SK-N-SH treated with all-trans-retinoic acid at 6 μM for 48 hours (cell line): Measurements from ENCODE around the gene HOXC5.

Experiments used
- ARNTL ChIP-seq: fragments of 450-650 bp; formaldehyde crosslinking; IDR thresholded peaks from 2 replicates; pipeline ENCODE4 v1.5.0; 2020; ENCODE audit warnings: low read depth, mild to moderate bottlenecking, moderate library complexity, borderline replicate concordance
- GLIS3 ChIP-seq: fragments of 250-450 bp; sonication (Bioruptor Pico); IDR thresholded peaks from 2 replicates; pipeline ENCODE4 v1.5.0; 2020; ENCODE audit warnings: mild to moderate bottlenecking, moderate library complexity
- OSR1 ChIP-seq: fragments of 250-450 bp; sonication (Bioruptor Pico); IDR thresholded peaks from 2 replicates; pipeline ENCODE4 v1.8.0; 2022; ENCODE audit warnings: moderate library complexity, mild to moderate bottlenecking, inconsistent platforms
- PATZ1 ChIP-seq: fragments of 250-450 bp; sonication (Bioruptor Pico); IDR thresholded peaks from 2 replicates; pipeline ENCODE4 v1.8.0; 2020; ENCODE audit warnings: mild to moderate bottlenecking, moderate library complexity, borderline replicate concordance
- RARB ChIP-seq: fragments of 250-450 bp; sonication (Bioruptor Pico); IDR thresholded peaks from 2 replicates; pipeline ENCODE4 v1.8.0; 2021; ENCODE audit warnings: mild to moderate bottlenecking, moderate library complexity
- SNAI2 ChIP-seq: fragments of 250-450 bp; sonication (Bioruptor Pico); IDR thresholded peaks from 2 replicates; pipeline ENCODE4 v1.5.0; 2020; ENCODE audit warnings: mild to moderate bottlenecking, moderate library complexity
- TCF4 ChIP-seq: fragments of 250-450 bp; sonication (Bioruptor Pico); IDR thresholded peaks from 2 replicates; pipeline ENCODE4 v1.8.0; 2021; ENCODE audit warnings: mild to moderate bottlenecking, moderate library complexity, borderline replicate concordance
- TSHZ2 ChIP-seq: fragments of 250-450 bp; sonication (Bioruptor Pico); IDR thresholded peaks from 2 replicates; pipeline ENCODE4 v1.5.0; 2020; ENCODE audit warnings: mild to moderate bottlenecking, moderate library complexity

- TF ChIP-seq GLIS3 (CRISPR knock-in tag) = no peak
- no peak for TF ChIP-seq PATZ1 (CRISPR knock-in tag)
- no peak for TF ChIP-seq ARNTL (CRISPR knock-in tag)
- no peak for TF ChIP-seq SNAI2
- no peak for TF ChIP-seq RARB (CRISPR knock-in tag)
- no peak for TF ChIP-seq TSHZ2
- no peak for TF ChIP-seq OSR1
- TF ChIP-seq TCF4 = no peak
Observed at GRCh38 chr12:53985994-53986685, 46.7 kb upstream of the HOXC5 start.
